ENCODE measurements around the gene IFNAR1. TPM values are rescaled to one million over a fixed set of nuclear protein-coding genes. Genes with fewer than 3 reads are reported as not detected.

IFNAR1 gene
- total and polyA plus RNA-seq, 2 experiments from 2014 or later, result 14.0 to 18.7 TPM

- Mint-ChIP-seq H3K27me3 (ENCODE audit: insufficient read depth, low read depth, poor library complexity) (peaks cover 4% of the 10 kb centered on the region), H3K36me3 (ENCODE audit: low read depth) (no peaks in the 10 kb centered on the region), H3K27ac (no peak overlapping the region), H3K4me3 (no peak overlapping the region), H3K9me3 (no peaks in the 10 kb centered on the region), H3K4me1 (peaks cover 4% of the 10 kb centered on the region)
- no peaks in the 10 kb centered on the region for H3K79me2 ChIP-seq (replicated peaks; ENCODE audit: insufficient read depth)
- DNase-seq (ENCODE audit: low spot score), result no peak
- no peak overlapping the region for H3K4me3 ChIP-seq
- no peak for TF ChIP-seq POLR2AphosphoS5 (IDR thresholded peaks at IDR 0.05; ENCODE audit: low read depth)
- no peak for TF ChIP-seq NANOG (IDR thresholded peaks at IDR 0.05; ENCODE audit: borderline replicate concordance)
- H4K20me1 ChIP-seq (replicated peaks; ENCODE audit: insufficient read depth), result no peaks in the 10 kb centered on the region
- no peak for ATAC-seq
- H2AFZ ChIP-seq, result no peak overlapping the region
- H3K9me2 ChIP-seq (ENCODE audit: insufficient read depth), result no peaks in the 10 kb centered on the region
- H3K27ac ChIP-seq (ENCODE audit: low read depth), result no peak overlapping the region
- H3K27me3 ChIP-seq (ENCODE audit: insufficient read depth), result no peaks in the 10 kb centered on the region
- no peaks in the 10 kb centered on the region for H3K4me1 ChIP-seq (ENCODE audit: insufficient read depth)
- no peaks in the 10 kb centered on the region for H3K36me3 ChIP-seq (ENCODE audit: insufficient read depth)
- H3F3A ChIP-seq (replicated peaks; ENCODE audit: low read depth), result no peaks in the 10 kb centered on the region
- H3K4me2 ChIP-seq, result no peak overlapping the region
Observed at GRCh38 chr21:33396436-33396835, 71.7 kb downstream of the IFNAR1 start.

- no peak overlapping the region for H3K27ac Mint-ChIP-seq
- DNase-seq (ENCODE audit: low spot score) (no peak), ATAC-seq (no peak)
- peaks cover under 1% of the 10 kb centered on the region; the same call in 1 of the 2 replicates for H3F3A ChIP-seq (replicated peaks; ENCODE audit: low read depth)
- peaks cover 4% of the 10 kb centered on the region for H3K4me1 Mint-ChIP-seq
- peaks cover under 1% of the 10 kb centered on the region; the same call in 1 of the 2 replicates for H3K27me3 ChIP-seq (ENCODE audit: insufficient read depth)
- H3K4me1 ChIP-seq (ENCODE audit: insufficient read depth), result no peaks in the 10 kb centered on the region; the same call in 1 of the 2 replicates
- H2AFZ ChIP-seq, result peak overlapping the region; percentile 47; the same call in 1 of the 2 replicates
- H3K4me3 Mint-ChIP-seq, result no peak overlapping the region
- H3K36me3 ChIP-seq (ENCODE audit: insufficient read depth), result no peaks in the 10 kb centered on the region
- H3K27me3 Mint-ChIP-seq (ENCODE audit: insufficient read depth, low read depth, poor library complexity), result peaks cover 5% of the 10 kb centered on the region
- H3K79me2 ChIP-seq (replicated peaks; ENCODE audit: insufficient read depth), result no peaks in the 10 kb centered on the region
- H3K36me3 Mint-ChIP-seq (ENCODE audit: low read depth), result no peaks in the 10 kb centered on the region
- H3K4me2 ChIP-seq, result no peak overlapping the region
- H3K9me2 ChIP-seq (ENCODE audit: insufficient read depth), result no peaks in the 10 kb centered on the region
- H3K4me3 ChIP-seq, result no peak overlapping the region
- H3K9me3 Mint-ChIP-seq, result no peaks in the 10 kb centered on the region
- no peak overlapping the region for H3K27ac ChIP-seq (ENCODE audit: low read depth)
- no peaks in the 10 kb centered on the region for H4K20me1 ChIP-seq (replicated peaks; ENCODE audit: insufficient read depth)
- no peak for TF ChIP-seq CREB1 (CRISPR knock-in tag; IDR thresholded peaks at IDR 0.05; ENCODE audit: low read depth)
- no peak for TF ChIP-seq STAT1 (IDR thresholded peaks at IDR 0.05; ENCODE audit: unreplicated experiment)
- TF ChIP-seq CTCF (conservative IDR thresholded peaks at IDR 0.05; ENCODE audit: low read depth in 2 of 2), result no peak
- TF ChIP-seq ZNF331 (CRISPR knock-in tag; IDR thresholded peaks at IDR 0.05; ENCODE audit: low read depth), result no peak
- no peak for TF ChIP-seq EZH2 (IDR thresholded peaks at IDR 0.05; ENCODE audit: low read depth, unreplicated experiment)
- no peak for TF ChIP-seq NANOG (IDR thresholded peaks at IDR 0.05; ENCODE audit: borderline replicate concordance)
- TF ChIP-seq EZH2phosphoT487 (IDR thresholded peaks at IDR 0.05; ENCODE audit: unreplicated experiment), result no peak
- no peak for TF ChIP-seq ZNF114 (CRISPR knock-in tag; IDR thresholded peaks at IDR 0.05)
- TF ChIP-seq ZNF462 (CRISPR knock-in tag; IDR thresholded peaks at IDR 0.05), result no peak
- TF ChIP-seq POLR2AphosphoS5 (IDR thresholded peaks at IDR 0.05; ENCODE audit: low read depth), result no peak
- no peak for TF ChIP-seq ETS1 (IDR thresholded peaks at IDR 0.05)
Observed at GRCh38 chr21:33396951-33397350, 72.2 kb downstream of the IFNAR1 start.
